ENCODE results near the gene HTR4. TPM values are rescaled to one million over a fixed set of nuclear protein-coding genes. Genes with fewer than 3 reads are reported as not detected.

The HTR4 gene
- total and polyA plus RNA-seq, 2 donors from 2014 or later: 0.22 TPM; not detected in 1

DNA sequence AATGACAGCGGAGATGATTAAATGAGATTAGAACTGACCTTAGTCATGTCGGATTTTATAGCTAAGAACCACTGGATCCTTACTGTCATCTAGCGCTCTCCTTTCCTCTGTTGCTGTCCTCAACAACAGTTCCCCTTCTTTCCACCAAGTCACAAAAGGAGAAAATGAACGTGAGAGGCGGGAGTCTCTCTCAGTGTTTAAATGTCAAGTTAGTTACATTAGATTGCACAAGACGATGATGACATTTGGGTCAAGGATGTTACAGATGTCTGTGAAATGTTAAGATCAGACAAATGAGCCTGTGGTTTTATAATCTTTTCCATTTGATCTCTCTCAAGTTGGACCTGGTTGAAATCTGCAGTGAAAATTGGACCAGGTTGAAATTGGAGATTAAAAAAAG, 217.1 kb downstream of the HTR4 start:
- H3K27ac ChIP-seq (ENCODE audit: low read depth in 2 of 2, low read length in 2 of 2): no peak overlapping the region
- H3K4me1 ChIP-seq (ENCODE audit: control insufficient read depth in 2 of 3, insufficient read depth in 2 of 3, low read depth in 1 of 3, low read length in 3 of 3): no peaks in the 10 kb centered on the region
- no peak overlapping the region for H3K4me3 ChIP-seq (ENCODE audit: low read length in 3 of 3)
- H3K36me3 ChIP-seq (ENCODE audit: control insufficient read depth in 2 of 3, insufficient read depth in 3 of 3, low read length in 3 of 3): peaks cover 4 to 34% (median 27%) of the 10 kb centered on the region in 3 donors
- no peaks in the 10 kb centered on the region for H3K9me3 ChIP-seq (ENCODE audit: control insufficient read depth in 2 of 3, insufficient read depth in 1 of 3, low read length in 3 of 3)
- DNase-seq (no peak), FAIRE-seq (no peak)
- TF ChIP-seq, protein P1, sequence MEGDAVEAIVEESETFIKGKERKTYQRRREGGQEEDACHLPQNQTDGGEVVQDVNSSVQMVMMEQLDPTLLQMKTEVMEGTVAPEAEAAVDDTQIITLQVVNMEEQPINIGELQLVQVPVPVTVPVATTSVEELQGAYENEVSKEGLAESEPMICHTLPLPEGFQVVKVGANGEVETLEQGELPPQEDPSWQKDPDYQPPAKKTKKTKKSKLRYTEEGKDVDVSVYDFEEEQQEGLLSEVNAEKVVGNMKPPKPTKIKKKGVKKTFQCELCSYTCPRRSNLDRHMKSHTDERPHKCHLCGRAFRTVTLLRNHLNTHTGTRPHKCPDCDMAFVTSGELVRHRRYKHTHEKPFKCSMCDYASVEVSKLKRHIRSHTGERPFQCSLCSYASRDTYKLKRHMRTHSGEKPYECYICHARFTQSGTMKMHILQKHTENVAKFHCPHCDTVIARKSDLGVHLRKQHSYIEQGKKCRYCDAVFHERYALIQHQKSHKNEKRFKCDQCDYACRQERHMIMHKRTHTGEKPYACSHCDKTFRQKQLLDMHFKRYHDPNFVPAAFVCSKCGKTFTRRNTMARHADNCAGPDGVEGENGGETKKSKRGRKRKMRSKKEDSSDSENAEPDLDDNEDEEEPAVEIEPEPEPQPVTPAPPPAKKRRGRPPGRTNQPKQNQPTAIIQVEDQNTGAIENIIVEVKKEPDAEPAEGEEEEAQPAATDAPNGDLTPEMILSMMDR (IDR thresholded peaks at IDR 0.05; ENCODE audit: borderline replicate concordance, extremely low read depth, insufficient read depth): no peak
- H3K9ac ChIP-seq (ENCODE audit: low read length in 3 of 3): no peak overlapping the region
- intact Hi-C loops (cut with DNase I): no loop called here
- no peaks in the 10 kb centered on the region for H3K27me3 ChIP-seq (ENCODE audit: control insufficient read depth, insufficient read depth, low read length)

DNA sequence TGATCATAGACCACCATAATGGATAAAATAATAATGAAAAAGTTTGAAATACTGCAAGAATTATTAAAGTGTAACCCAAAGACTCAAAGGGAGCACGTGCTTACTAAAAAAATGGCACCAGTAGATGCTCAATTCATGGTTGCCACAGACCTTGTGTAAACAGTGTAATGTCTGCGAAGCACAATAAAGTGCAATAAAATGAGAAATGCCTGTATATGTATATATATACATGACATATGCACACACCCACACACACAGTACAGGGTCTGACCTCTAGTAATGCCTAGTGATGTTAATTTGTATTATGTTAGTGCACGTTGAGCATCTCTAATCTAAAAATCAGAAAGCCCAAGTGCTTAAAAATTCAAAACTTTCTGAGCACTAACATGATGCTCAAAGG, 218.3 kb downstream of the HTR4 start:
- no peak overlapping the region for H3K27ac ChIP-seq (ENCODE audit: low read depth in 2 of 2, low read length in 2 of 2)
- DNase-seq: no peak
- intact Hi-C loops (cut with DNase I): no loop called here
- H3K9ac ChIP-seq (ENCODE audit: low read length in 3 of 3): no peak overlapping the region
- TF ChIP-seq, protein P1 (IDR thresholded peaks at IDR 0.05; ENCODE audit: borderline replicate concordance, extremely low read depth, insufficient read depth): no peak
- H3K36me3 ChIP-seq (ENCODE audit: control insufficient read depth in 2 of 3, insufficient read depth in 3 of 3, low read length in 3 of 3): peaks cover 4 to 31% (median 21%) of the 10 kb centered on the region in 3 donors
- no peaks in the 10 kb centered on the region for H3K27me3 ChIP-seq (ENCODE audit: control insufficient read depth, insufficient read depth, low read length)
- no peaks in the 10 kb centered on the region for H3K9me3 ChIP-seq (ENCODE audit: control insufficient read depth in 2 of 3, insufficient read depth in 1 of 3, low read length in 3 of 3)
- H3K4me3 ChIP-seq (ENCODE audit: low read length in 3 of 3): no peak overlapping the region
- no peaks in the 10 kb centered on the region for H3K4me1 ChIP-seq (ENCODE audit: control insufficient read depth in 2 of 3, insufficient read depth in 2 of 3, low read depth in 1 of 3, low read length in 3 of 3)
- FAIRE-seq: no peak

DNA sequence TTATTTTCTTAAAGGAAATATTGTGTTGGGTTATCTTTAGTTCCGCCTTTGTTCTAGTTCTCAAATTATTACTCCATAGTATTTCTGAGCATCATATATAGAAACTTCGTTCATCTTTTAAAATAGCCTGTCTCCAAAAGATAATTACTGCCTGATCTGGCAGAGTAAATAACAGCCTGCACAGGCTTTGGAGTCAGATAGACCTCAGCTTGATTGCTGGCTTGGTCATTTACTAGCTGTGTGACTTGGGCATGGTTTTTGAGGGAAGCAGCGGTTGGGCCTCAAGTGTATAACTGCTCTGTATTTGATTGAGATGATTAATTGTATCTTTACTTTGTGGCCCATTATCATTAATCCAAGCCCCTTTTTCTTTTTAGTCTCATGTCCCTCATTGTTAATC, 220.5 kb downstream of the HTR4 start:
- FAIRE-seq (no peak), DNase-seq (no peak)
- no peaks in the 10 kb centered on the region for H3K9me3 ChIP-seq (ENCODE audit: control insufficient read depth in 2 of 3, insufficient read depth in 1 of 3, low read length in 3 of 3)
- no peaks in the 10 kb centered on the region for H3K27me3 ChIP-seq (ENCODE audit: control insufficient read depth, insufficient read depth, low read length)
- no peak overlapping the region for H3K4me3 ChIP-seq (ENCODE audit: low read length in 3 of 3)
- TF ChIP-seq, protein P1 (IDR thresholded peaks at IDR 0.05; ENCODE audit: borderline replicate concordance, extremely low read depth, insufficient read depth): no peak
- H3K4me1 ChIP-seq (ENCODE audit: control insufficient read depth in 2 of 3, insufficient read depth in 2 of 3, low read depth in 1 of 3, low read length in 3 of 3): no peaks in the 10 kb centered on the region
- intact Hi-C loops (cut with DNase I): no loop called here
- no peak overlapping the region for H3K9ac ChIP-seq (ENCODE audit: low read length in 3 of 3)
- H3K27ac ChIP-seq (ENCODE audit: low read depth in 2 of 2, low read length in 2 of 2): no peak overlapping the region
- H3K36me3 ChIP-seq (ENCODE audit: control insufficient read depth in 2 of 3, insufficient read depth in 3 of 3, low read length in 3 of 3): peaks cover 4 to 16% (median 14%) of the 10 kb centered on the region in 3 donors

Other genes with a start within 250 kb of the HTR4 start
- gene ADRB2, start 172.1 kb upstream of the HTR4 start, total RNA-seq: 5.0 TPM
- 0.92 TPM for gene ADRB2, start 172.1 kb upstream of the HTR4 start, polyA plus RNA-seq (ENCODE audit: insufficient read depth, low read depth, low replicate concordance)

Measured in kidney (tissue), 14 donors.